ENCODE measurements around the gene CMIP.

DNA sequence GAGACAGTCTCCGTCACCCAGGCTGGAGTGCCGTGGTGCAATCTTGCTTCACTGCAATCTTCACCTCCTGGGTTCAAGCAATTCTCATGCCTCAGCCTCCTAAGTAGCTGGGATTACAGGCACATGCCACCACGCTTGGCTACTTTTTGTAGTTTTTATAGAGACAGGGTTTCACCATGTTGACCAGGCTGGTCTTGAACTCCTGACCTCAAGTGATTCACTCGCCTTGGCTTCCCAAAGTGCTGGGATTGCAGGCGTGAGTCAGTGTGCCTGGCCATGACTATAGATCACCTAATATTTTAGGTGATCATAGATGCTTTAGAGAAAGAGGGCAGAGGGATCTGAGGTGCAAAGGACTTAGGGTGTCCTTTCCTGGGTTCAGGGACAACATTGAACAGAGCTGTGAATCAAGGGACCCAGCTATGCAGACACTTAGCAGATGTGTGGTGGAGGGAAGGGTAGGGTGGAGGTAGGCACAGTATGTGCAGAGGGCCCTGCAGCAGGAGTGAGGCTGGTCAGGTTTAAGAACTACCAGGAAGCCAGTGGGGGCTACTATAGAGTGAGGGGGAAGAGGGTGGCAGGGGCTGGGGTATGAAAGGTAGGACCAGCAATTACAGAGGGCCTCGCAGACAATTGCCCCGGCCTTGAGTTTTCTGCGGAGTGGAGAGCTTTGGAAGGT lies 116.5 kb downstream of the CMIP start:
- TF ChIP-seq CTCF (IDR thresholded peaks at IDR 0.05) = no peak
- no peak for TF ChIP-seq EP300 (IDR thresholded peaks at IDR 0.05)
- TF ChIP-seq POLR2AphosphoS5 (IDR thresholded peaks at IDR 0.05) = no peak
- TF ChIP-seq POLR2A (IDR thresholded peaks at IDR 0.05; ENCODE audit: low read depth) = no peak

Data from esophagus muscularis mucosa (tissue), 4 donors.